ENCODE results near the gene DPYD.

DPYD gene

DNA sequence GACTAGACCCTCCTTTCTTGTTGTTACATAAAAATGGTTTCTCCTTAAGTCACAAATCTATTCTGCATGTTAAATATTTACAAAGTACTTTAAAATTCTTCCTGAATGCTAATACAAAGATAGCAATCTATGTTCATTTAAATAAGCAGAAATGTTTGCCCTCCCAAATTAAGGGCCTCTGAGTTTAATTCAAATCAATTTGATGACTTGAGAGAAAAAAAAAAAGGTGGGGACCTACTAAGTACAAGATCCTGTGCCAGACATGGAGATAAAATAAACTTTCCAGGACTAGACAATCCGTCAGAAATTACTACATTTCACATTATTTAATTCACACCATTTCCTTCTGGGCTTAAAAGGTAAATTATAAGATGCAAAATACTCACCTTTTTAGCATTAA is 548.3 kb downstream of the DPYD start:
- DNase-seq (ENCODE audit: low read depth, low spot score), result no peak
- TF ChIP-seq, protein P1, sequence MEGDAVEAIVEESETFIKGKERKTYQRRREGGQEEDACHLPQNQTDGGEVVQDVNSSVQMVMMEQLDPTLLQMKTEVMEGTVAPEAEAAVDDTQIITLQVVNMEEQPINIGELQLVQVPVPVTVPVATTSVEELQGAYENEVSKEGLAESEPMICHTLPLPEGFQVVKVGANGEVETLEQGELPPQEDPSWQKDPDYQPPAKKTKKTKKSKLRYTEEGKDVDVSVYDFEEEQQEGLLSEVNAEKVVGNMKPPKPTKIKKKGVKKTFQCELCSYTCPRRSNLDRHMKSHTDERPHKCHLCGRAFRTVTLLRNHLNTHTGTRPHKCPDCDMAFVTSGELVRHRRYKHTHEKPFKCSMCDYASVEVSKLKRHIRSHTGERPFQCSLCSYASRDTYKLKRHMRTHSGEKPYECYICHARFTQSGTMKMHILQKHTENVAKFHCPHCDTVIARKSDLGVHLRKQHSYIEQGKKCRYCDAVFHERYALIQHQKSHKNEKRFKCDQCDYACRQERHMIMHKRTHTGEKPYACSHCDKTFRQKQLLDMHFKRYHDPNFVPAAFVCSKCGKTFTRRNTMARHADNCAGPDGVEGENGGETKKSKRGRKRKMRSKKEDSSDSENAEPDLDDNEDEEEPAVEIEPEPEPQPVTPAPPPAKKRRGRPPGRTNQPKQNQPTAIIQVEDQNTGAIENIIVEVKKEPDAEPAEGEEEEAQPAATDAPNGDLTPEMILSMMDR (IDR thresholded peaks at IDR 0.05; ENCODE audit: insufficient read depth, low read length, missing control alignments), result no peak
- ChIA-PET CTCF (no interaction called here), POLR2A (no interaction called here)
- no peak overlapping the region for H3K4me3 ChIP-seq (ENCODE audit: low read depth, low read length)

DNA sequence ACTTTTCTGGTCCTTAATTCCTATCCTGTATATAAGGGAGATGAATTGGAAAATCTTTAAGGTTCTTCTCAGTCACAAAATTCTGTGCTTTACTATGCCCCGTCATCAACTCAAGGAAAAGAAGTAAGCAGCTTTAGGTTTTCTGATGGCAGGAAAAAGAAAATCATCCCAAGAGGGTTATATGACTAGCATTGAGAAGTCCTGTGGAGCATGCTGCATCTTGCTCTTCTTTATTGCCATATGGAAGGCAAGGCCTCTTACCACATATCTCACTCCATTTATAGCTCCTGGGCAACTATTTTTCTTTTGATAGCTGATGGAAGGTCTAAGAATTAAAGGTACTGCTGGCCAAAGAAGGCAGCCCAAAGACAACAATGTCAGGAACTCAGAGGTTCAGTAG is 552.5 kb downstream of the DPYD start:
- DNase-seq (ENCODE audit: low read depth, low spot score), result no peak
- POLR2A ChIA-PET, result no interaction called here
- CTCF ChIA-PET, result no interaction called here
- no peak overlapping the region for H3K4me3 ChIP-seq (ENCODE audit: low read depth, low read length)
- TF ChIP-seq, protein P1 (IDR thresholded peaks at IDR 0.05; ENCODE audit: insufficient read depth, low read length, missing control alignments), result no peak

DNA sequence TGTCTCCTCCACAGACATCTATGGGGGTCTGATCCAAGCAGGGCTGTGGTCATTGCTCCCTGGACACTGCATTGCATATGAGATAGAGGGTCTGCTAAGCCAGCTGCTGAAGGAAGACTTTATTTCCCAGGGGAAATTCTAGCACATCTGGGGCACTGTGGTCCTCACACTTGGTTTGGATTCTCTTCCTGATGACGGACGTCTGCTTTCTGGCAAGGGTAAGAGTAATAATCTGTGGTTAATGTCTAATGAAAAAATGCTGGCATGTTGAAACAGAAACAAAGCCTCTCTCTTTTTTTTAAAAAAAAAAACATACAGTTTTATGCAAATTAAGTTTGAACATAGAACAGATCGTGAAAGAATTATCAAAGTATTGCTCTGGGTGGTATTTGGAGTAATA is 553.9 kb downstream of the DPYD start:
- CTCF ChIA-PET, result interaction anchor here (1.1 to 1.5 kb wide), 2 partner anchors 10 to 26 kb away, joined by 3 to 4 read pairs; no protein-coding TSS in a partner anchor
- TF ChIP-seq, protein P1 (IDR thresholded peaks at IDR 0.05; ENCODE audit: insufficient read depth, low read length, missing control alignments), result no peak
- H3K4me3 ChIP-seq (ENCODE audit: low read depth, low read length), result no peak overlapping the region
- POLR2A ChIA-PET, result no interaction called here
- DNase-seq (ENCODE audit: low read depth, low spot score), result no peak

DNA sequence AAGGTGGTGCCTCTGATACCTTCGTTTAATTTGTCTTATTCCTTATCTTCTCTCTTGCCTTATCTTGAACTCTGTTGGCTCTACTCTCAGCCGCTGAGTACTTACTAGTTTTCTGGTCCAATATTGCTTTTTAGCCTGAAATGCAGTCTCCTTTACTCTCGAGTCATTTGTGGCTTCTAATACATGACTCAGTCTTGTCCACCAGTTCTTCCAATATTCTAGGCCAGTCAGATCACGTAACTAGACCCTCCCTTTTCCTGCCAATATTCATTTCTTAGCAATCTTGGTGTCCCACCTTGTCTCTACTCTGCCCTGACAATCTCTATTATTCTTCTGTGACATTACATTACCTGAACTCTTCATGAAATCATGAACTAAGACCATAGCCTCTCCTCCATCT is 555.8 kb downstream of the DPYD start:
- H3K4me3 ChIP-seq (ENCODE audit: low read depth, low read length), result no peak overlapping the region
- DNase-seq (ENCODE audit: low read depth, low spot score), result no peak
- TF ChIP-seq, protein P1 (IDR thresholded peaks at IDR 0.05; ENCODE audit: insufficient read depth, low read length, missing control alignments), result no peak
- ChIA-PET POLR2A (no interaction called here), CTCF (no interaction called here)

DNA sequence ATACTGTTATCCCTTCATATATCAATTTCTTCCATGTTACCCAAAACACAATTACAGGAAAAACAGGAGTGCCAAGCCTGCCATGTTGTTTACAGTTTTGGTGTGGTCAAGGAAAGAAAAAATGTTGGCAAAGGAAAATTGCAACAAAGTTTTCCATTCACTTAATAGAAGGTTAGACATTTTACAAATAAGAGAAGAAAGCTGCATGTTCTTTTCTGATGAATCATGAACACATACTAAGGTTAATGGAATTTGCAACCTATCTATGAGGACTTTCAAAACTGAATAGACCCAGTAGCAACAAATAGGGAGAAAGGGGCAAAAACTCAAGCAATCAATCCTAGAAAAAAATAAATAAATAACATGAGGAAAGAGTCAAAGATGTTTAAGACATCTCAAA is 556.7 kb downstream of the DPYD start:
- no peak for DNase-seq (ENCODE audit: low read depth, low spot score)
- POLR2A ChIA-PET, result no interaction called here
- no peak overlapping the region for H3K4me3 ChIP-seq (ENCODE audit: low read depth, low read length)
- TF ChIP-seq, protein P1 (IDR thresholded peaks at IDR 0.05; ENCODE audit: insufficient read depth, low read length, missing control alignments), result no peak
- CTCF ChIA-PET, result no interaction called here

DNA sequence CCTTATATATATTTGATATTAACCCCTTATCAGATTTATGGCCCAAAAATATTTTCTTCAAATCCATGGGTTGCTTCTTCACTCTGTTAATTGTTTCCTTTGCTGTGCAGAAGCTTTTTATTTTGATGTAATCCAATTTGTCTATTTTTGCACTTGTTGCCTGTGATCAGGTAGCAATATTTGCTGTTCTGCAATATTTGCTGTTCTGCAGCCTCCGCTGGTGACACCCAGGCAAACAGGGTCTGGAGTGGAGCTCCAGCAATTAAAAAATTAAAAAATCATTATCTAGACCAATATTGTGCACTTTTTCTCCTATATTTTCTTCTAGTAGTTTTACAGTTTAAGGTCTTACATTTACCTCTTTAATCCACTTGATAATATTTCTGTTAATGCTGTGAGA is 564.5 kb downstream of the DPYD start:
- POLR2A ChIA-PET, result no interaction called here
- CTCF ChIA-PET, result interaction anchor here (0.6 kb wide), 1 partner anchor 920 kb away, joined by 3 read pairs; no protein-coding TSS in a partner anchor
- no peak overlapping the region for H3K4me3 ChIP-seq (ENCODE audit: low read depth, low read length)
- DNase-seq (ENCODE audit: low read depth, low spot score), result no peak
- TF ChIP-seq, protein P1 (IDR thresholded peaks at IDR 0.05; ENCODE audit: insufficient read depth, low read length, missing control alignments), result no peak

Measured in AG04449 (cell line).